ENCODE measurements around the gene GPR153. TPM values are rescaled to one million over a fixed set of nuclear protein-coding genes. Genes with fewer than 3 reads are reported as not detected.

GPR153 gene
- total and polyA plus RNA-seq, 5 donors from 2014 or later = 0.15 TPM; not detected in 4

DNA sequence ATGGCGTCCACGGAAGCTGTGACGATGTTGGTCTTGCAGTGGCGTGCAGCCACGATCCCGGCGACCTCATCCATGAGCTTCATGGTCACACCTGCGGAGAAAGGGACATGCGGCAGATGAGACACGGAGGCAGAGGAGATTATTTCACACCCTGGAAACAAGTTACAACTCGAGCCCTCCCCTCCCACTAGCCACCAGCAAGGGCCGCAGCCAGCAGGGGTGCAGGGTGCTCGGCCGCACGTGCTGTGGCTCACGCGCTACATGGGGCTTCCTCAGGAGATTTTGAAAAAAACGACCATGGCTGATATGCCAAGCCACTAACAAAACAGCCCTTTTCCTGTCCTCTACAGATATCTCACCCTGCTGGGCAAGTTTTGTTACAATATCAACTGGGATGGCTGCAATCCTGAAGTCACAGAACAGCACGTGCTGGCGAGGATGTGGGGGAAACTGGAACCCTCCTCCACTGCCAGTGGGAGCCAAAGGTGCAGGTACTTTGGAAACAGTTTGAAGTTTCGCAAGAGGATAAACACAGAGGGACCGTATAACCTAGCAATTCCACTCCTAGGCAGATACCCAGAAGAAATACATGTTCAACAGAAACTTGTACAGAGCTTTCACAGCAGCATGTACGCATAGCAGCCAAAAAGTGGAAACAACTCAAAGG lies 34.1 kb upstream of the GPR153 start:
- no peaks in the 10 kb centered on the region for H3K27me3 Mint-ChIP-seq
- DNase-seq (no peak), ATAC-seq (ENCODE audit: low read depth in 2 of 2) (no peak)
- H3K27ac Mint-ChIP-seq = no peak overlapping the region
- H3K36me3 Mint-ChIP-seq = peaks cover 14% of the 10 kb centered on the region
- H3K27ac ChIP-seq (ENCODE audit: insufficient read depth, low read length, poor library complexity, severe bottlenecking) = no peak overlapping the region
- no peaks in the 10 kb centered on the region for H3K4me1 ChIP-seq (ENCODE audit: control insufficient read depth, insufficient read depth, low read length, poor library complexity, severe bottlenecking)
- peaks cover 3% of the 10 kb centered on the region for H3K36me3 ChIP-seq (ENCODE audit: control insufficient read depth, insufficient read depth, low read length)
- H3K4me3 ChIP-seq (ENCODE audit: low read depth, low read length) = no peak overlapping the region
- H3K27me3 ChIP-seq (ENCODE audit: control insufficient read depth, insufficient read depth, low read length) = no peaks in the 10 kb centered on the region
- no peaks in the 10 kb centered on the region for H3K9me3 Mint-ChIP-seq
- no peaks in the 10 kb centered on the region for H3K9me3 ChIP-seq (ENCODE audit: control insufficient read depth in 2 of 2, low read length in 2 of 2)
- no peak overlapping the region for H3K4me3 Mint-ChIP-seq
- no peaks in the 10 kb centered on the region for H3K4me1 Mint-ChIP-seq

DNA sequence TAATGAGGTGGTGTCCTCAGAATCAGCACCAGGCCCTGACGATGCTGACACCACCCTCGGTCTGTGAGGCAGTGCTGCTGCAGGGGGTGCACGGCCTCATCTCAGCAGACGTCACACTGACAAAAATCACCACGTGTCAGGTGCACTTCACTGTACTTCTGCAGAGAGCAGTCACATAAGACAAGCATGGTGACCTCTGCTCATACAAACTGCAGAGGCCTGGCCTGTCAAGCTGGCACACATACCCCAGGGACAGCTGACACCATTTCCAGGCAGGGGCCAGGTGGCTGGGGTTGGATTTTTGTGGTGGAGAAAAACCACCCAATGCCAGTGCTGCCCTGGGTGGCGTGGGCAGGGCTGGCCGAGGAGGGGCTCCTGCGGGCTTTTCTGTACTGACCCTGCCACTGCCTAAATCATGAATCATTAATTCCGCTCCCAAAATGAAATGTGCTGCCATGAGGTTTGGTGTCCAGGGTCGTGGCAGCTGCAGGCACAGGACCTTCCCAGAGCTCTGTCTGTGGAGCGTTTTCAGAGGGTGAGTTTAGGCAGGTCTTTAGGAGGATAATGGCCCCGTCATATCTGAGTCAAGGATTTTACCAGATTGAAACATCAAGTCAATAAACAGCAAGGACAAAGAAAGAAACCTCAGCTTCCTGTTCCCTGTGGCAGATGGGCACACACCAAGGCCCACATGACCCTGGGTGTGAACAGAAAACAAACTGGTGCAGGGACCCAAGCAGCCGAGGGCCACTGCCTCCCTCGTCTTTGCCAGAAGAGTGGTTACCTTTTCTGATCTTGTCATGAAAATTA lies 33.4 kb upstream of the GPR153 start:
- no peaks in the 10 kb centered on the region for H3K9me3 Mint-ChIP-seq
- no peak overlapping the region for H3K27ac ChIP-seq (ENCODE audit: insufficient read depth, low read length, poor library complexity, severe bottlenecking)

DNA sequence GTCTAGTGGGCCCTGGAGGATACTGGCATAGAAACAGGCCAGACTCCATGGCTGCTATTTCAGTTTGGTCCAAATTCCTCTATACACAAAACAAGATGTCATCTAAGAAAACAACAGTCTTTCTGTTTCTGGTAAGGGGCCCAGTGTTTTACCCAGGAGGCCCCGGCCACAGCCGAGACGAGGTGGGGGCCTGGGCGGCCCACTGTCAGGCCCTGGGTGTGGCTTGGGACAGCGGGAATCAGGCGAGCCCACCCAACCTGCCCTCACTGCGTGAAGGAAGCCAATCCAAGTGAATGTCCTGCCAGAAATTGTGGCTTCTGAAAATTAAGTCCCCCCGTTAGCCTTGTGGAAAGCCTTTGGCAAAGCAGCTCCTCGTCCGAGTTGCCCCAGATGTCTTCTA lies 31.2 kb upstream of the GPR153 start:
- no peak overlapping the region for H3K27ac ChIP-seq (ENCODE audit: insufficient read depth, low read length, poor library complexity, severe bottlenecking)
- DNase-seq (no peak), ATAC-seq (ENCODE audit: low read depth in 2 of 2) (no peak)
- no peak overlapping the region for H3K4me3 ChIP-seq (ENCODE audit: low read depth, low read length)
- H3K4me3 Mint-ChIP-seq = no peak overlapping the region
- H3K4me1 Mint-ChIP-seq = no peaks in the 10 kb centered on the region
- no peaks in the 10 kb centered on the region for H3K9me3 ChIP-seq (ENCODE audit: control insufficient read depth in 2 of 2, low read length in 2 of 2)
- H3K4me1 ChIP-seq (ENCODE audit: control insufficient read depth, insufficient read depth, low read length, poor library complexity, severe bottlenecking) = no peaks in the 10 kb centered on the region
- H3K36me3 Mint-ChIP-seq = peaks cover 14% of the 10 kb centered on the region
- H3K27me3 ChIP-seq (ENCODE audit: control insufficient read depth, insufficient read depth, low read length) = no peaks in the 10 kb centered on the region
- H3K9me3 Mint-ChIP-seq = no peaks in the 10 kb centered on the region
- peaks cover 3% of the 10 kb centered on the region for H3K36me3 ChIP-seq (ENCODE audit: control insufficient read depth, insufficient read depth, low read length)
- H3K27me3 Mint-ChIP-seq = no peaks in the 10 kb centered on the region
- H3K27ac Mint-ChIP-seq = no peak overlapping the region

More for the DNA sequence above, 33.4 kb upstream of the GPR153 start:
- H3K4me1 Mint-ChIP-seq = no peaks in the 10 kb centered on the region
- no peak overlapping the region for H3K4me3 Mint-ChIP-seq
- H3K27me3 Mint-ChIP-seq = no peaks in the 10 kb centered on the region
- no peak overlapping the region for H3K27ac Mint-ChIP-seq
- H3K4me1 ChIP-seq (ENCODE audit: control insufficient read depth, insufficient read depth, low read length, poor library complexity, severe bottlenecking) = no peaks in the 10 kb centered on the region
- H3K4me3 ChIP-seq (ENCODE audit: low read depth, low read length) = no peak overlapping the region
- no peaks in the 10 kb centered on the region for H3K27me3 ChIP-seq (ENCODE audit: control insufficient read depth, insufficient read depth, low read length)
- H3K36me3 ChIP-seq (ENCODE audit: control insufficient read depth, insufficient read depth, low read length) = peaks cover 3% of the 10 kb centered on the region
- no peak for DNase-seq
- peaks cover 14% of the 10 kb centered on the region for H3K36me3 Mint-ChIP-seq
- no peak for ATAC-seq (ENCODE audit: low read depth in 2 of 2)
- H3K9me3 ChIP-seq (ENCODE audit: control insufficient read depth in 2 of 2, low read length in 2 of 2) = no peaks in the 10 kb centered on the region

DNA sequence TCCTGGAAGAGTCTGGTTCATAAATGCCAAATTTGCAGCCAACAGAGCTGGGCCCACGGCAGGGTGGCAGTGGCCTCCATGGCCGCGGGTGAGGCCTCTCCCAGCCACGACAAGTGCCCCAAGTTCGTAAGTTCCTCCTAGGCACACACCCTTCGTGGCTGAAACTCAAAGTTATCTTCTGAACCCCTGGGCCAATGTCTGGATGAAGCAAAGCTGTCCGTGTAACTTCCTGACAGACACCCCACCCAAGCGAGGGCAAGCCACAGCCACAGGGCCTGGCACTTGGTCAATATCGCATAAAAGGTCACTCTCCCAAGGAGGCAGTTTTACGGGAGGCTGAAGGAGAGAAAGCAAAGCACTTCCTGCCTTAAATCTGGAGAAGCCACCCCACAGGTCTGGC lies 27.8 kb upstream of the GPR153 start:
- Histone ChIP-seq H3K9me3 (ENCODE audit: control insufficient read depth in 2 of 2, low read length in 2 of 2) (no peaks in the 10 kb centered on the region), H3K4me3 (ENCODE audit: low read depth, low read length) (no peak overlapping the region), H3K36me3 (ENCODE audit: control insufficient read depth, insufficient read depth, low read length) (no peaks in the 10 kb centered on the region), H3K27me3 (ENCODE audit: control insufficient read depth, insufficient read depth, low read length) (no peaks in the 10 kb centered on the region), H3K4me1 (ENCODE audit: control insufficient read depth, insufficient read depth, low read length, poor library complexity, severe bottlenecking) (no peaks in the 10 kb centered on the region), H3K27ac (ENCODE audit: insufficient read depth, low read length, poor library complexity, severe bottlenecking) (no peak overlapping the region)
- H3K27ac Mint-ChIP-seq = no peak overlapping the region
- peaks cover 8% of the 10 kb centered on the region for H3K36me3 Mint-ChIP-seq
- no peak for ATAC-seq (ENCODE audit: low read depth in 2 of 2)
- no peak overlapping the region for H3K4me3 Mint-ChIP-seq
- H3K9me3 Mint-ChIP-seq = no peaks in the 10 kb centered on the region
- H3K27me3 Mint-ChIP-seq = no peaks in the 10 kb centered on the region
- H3K4me1 Mint-ChIP-seq = no peaks in the 10 kb centered on the region
- DNase-seq = no peak

DNA sequence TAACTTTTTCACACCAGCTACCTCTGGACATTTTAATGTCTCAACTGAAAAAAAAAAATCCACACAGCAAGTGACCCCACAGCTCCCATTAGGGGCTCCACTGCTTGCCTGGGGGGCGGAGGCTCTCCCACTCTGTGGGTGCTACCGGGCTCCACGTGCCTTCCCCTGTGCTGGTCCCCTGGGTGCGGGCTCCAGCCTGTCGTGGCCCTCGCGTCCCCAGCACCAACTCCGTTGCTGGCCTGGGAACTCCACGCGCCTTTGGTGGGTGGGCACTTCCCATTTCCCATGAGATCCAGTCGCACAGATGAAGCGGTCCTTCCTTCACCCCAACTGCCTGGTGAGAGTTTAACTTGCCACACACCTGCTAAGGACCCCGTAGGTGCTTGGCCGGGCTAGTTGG lies 27.1 kb upstream of the GPR153 start:
- H3K27ac Mint-ChIP-seq = no peak overlapping the region

DNA sequence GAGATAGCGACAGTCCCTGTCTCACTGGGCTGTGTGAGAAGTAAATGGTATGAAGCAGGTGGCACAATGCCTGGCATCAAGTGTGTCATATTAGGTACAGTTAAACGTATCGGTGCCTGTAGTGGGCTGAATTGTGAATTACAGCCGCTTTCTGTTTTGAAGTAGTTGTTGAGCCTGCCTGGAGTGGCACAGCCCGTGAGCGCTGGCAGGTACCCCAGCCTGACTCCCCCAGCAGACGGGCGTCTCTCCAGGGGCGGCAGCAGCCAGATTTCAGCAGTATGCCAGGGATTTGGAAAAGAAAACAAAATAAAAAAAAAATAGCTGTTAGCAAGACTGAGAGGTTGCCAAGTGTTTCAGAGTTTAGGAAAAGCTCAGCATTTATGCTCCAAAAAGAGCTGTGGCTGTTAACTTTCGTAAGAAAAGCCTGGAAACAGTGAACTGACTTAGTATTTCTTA lies 26.6 kb upstream of the GPR153 start:
- no peaks in the 10 kb centered on the region for H3K4me1 ChIP-seq (ENCODE audit: control insufficient read depth, insufficient read depth, low read length, poor library complexity, severe bottlenecking)
- Mint-ChIP-seq H3K9me3 (no peaks in the 10 kb centered on the region), H3K27ac (no peak overlapping the region), H3K4me3 (no peak overlapping the region), H3K36me3 (peaks cover 3% of the 10 kb centered on the region), H3K4me1 (no peaks in the 10 kb centered on the region), H3K27me3 (no peaks in the 10 kb centered on the region)
- ATAC-seq (ENCODE audit: low read depth in 2 of 2) (no peak), DNase-seq (no peak)
- H3K4me3 ChIP-seq (ENCODE audit: low read depth, low read length) = no peak overlapping the region
- no peaks in the 10 kb centered on the region for H3K9me3 ChIP-seq (ENCODE audit: control insufficient read depth in 2 of 2, low read length in 2 of 2)
- H3K36me3 ChIP-seq (ENCODE audit: control insufficient read depth, insufficient read depth, low read length) = no peaks in the 10 kb centered on the region
- no peaks in the 10 kb centered on the region for H3K27me3 ChIP-seq (ENCODE audit: control insufficient read depth, insufficient read depth, low read length)
- no peak overlapping the region for H3K27ac ChIP-seq (ENCODE audit: insufficient read depth, low read length, poor library complexity, severe bottlenecking)

More for the DNA sequence above, 27.1 kb upstream of the GPR153 start:
- Histone ChIP-seq H3K36me3 (ENCODE audit: control insufficient read depth, insufficient read depth, low read length) (no peaks in the 10 kb centered on the region), H3K4me1 (ENCODE audit: control insufficient read depth, insufficient read depth, low read length, poor library complexity, severe bottlenecking) (no peaks in the 10 kb centered on the region), H3K9me3 (ENCODE audit: control insufficient read depth in 2 of 2, low read length in 2 of 2) (no peaks in the 10 kb centered on the region), H3K4me3 (ENCODE audit: low read depth, low read length) (no peak overlapping the region), H3K27me3 (ENCODE audit: control insufficient read depth, insufficient read depth, low read length) (no peaks in the 10 kb centered on the region), H3K27ac (ENCODE audit: insufficient read depth, low read length, poor library complexity, severe bottlenecking) (no peak overlapping the region)
- H3K27me3 Mint-ChIP-seq = no peaks in the 10 kb centered on the region
- no peaks in the 10 kb centered on the region for H3K4me1 Mint-ChIP-seq
- peaks cover 3% of the 10 kb centered on the region for H3K36me3 Mint-ChIP-seq
- DNase-seq (no peak), ATAC-seq (ENCODE audit: low read depth in 2 of 2) (no peak)
- H3K9me3 Mint-ChIP-seq = no peaks in the 10 kb centered on the region
- H3K4me3 Mint-ChIP-seq = no peak overlapping the region

DNA sequence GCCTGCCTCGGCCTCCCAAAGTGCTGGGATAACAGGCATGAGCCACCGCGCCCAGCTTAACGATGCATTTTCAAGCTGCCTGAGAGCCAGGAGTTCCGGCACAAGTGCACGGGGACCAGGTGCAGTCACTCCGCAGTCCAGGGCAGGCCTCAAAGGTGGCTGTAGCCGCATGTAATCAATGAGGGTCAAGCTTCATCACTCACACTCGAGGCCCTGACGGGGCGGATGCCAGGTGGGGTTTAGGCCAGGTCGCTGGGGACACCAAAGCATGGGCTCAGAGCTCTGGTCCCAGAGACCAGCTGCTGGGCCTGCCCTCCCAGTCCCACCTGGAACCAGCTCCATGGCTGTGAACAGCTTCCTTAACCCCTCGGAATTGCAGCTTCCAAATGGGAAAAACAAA lies 26.1 kb upstream of the GPR153 start:
- no peaks in the 10 kb centered on the region for H3K27me3 ChIP-seq (ENCODE audit: control insufficient read depth, insufficient read depth, low read length)
- Mint-ChIP-seq H3K27ac (no peak overlapping the region), H3K4me3 (no peak overlapping the region), H3K9me3 (no peaks in the 10 kb centered on the region), H3K4me1 (no peaks in the 10 kb centered on the region), H3K27me3 (no peaks in the 10 kb centered on the region), H3K36me3 (peaks cover 3% of the 10 kb centered on the region)
- no peak for DNase-seq
- no peak for ATAC-seq (ENCODE audit: low read depth in 2 of 2)
- H3K36me3 ChIP-seq (ENCODE audit: control insufficient read depth, insufficient read depth, low read length) = no peaks in the 10 kb centered on the region
- no peaks in the 10 kb centered on the region for H3K4me1 ChIP-seq (ENCODE audit: control insufficient read depth, insufficient read depth, low read length, poor library complexity, severe bottlenecking)
- H3K27ac ChIP-seq (ENCODE audit: insufficient read depth, low read length, poor library complexity, severe bottlenecking) = no peak overlapping the region
- no peak overlapping the region for H3K4me3 ChIP-seq (ENCODE audit: low read depth, low read length)
- H3K9me3 ChIP-seq (ENCODE audit: control insufficient read depth in 2 of 2, low read length in 2 of 2) = no peaks in the 10 kb centered on the region

DNA sequence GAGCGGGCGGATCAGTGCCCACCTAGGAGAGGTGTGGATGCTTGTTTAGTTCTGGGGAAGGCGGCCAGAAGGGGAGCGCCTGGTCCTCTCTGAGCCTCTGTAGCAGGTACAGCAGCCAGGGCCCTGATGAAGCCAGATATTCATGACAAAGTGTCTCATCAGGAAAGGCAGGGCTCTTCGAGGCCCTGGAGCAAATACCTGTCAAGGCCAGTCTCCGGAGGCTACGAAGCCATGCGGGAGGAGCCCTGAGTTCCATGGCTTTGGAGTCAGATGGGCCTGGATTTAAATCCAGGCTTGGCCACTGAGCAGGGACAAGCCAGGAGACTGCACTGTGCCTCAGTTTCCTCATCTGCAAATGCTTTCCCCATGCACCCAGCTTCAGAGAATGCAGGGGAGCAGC lies 25.4 kb upstream of the GPR153 start:
- Histone ChIP-seq H3K27ac (ENCODE audit: insufficient read depth, low read length, poor library complexity, severe bottlenecking) (no peak overlapping the region), H3K4me3 (ENCODE audit: low read depth, low read length) (no peak overlapping the region), H3K9me3 (ENCODE audit: control insufficient read depth in 2 of 2, low read length in 2 of 2) (no peaks in the 10 kb centered on the region), H3K27me3 (ENCODE audit: control insufficient read depth, insufficient read depth, low read length) (no peaks in the 10 kb centered on the region), H3K4me1 (ENCODE audit: control insufficient read depth, insufficient read depth, low read length, poor library complexity, severe bottlenecking) (no peaks in the 10 kb centered on the region), H3K36me3 (ENCODE audit: control insufficient read depth, insufficient read depth, low read length) (no peaks in the 10 kb centered on the region)
- DNase-seq (no peak), ATAC-seq (ENCODE audit: low read depth in 2 of 2) (no peak)
- no peak overlapping the region for H3K27ac Mint-ChIP-seq
- H3K4me1 Mint-ChIP-seq = no peaks in the 10 kb centered on the region
- no peaks in the 10 kb centered on the region for H3K36me3 Mint-ChIP-seq
- no peaks in the 10 kb centered on the region for H3K9me3 Mint-ChIP-seq
- H3K27me3 Mint-ChIP-seq = no peaks in the 10 kb centered on the region
- no peak overlapping the region for H3K4me3 Mint-ChIP-seq

Measured in CD4-positive, CD25-positive, alpha-beta regulatory T cell (primary cell).